Lower leg skin (tissue), 3 donors: ENCODE results near the gene FOXQ1.

Experiments
- POLR2A ChIP-seq, 2 donors: fragments of 450-650 bp; IDR thresholded peaks; one replicate each; pipeline ENCODE4 v1.6.1; 2016 to 2017; ENCODE audit warnings: antibody characterized with exemption in 2 of 2, mild to moderate bottlenecking in 1 of 2, moderate library complexity in 1 of 2
- TF ChIP-seq, protein P1 (sequence below), 3 donors: fragments of 450-650 bp; IDR thresholded peaks; one replicate each; pipeline ENCODE4 v1.5.1; 2016; ENCODE audit warnings: antibody characterized with exemption in 3 of 3, mild to moderate bottlenecking in 3 of 3, moderate library complexity in 2 of 3

DNA sequence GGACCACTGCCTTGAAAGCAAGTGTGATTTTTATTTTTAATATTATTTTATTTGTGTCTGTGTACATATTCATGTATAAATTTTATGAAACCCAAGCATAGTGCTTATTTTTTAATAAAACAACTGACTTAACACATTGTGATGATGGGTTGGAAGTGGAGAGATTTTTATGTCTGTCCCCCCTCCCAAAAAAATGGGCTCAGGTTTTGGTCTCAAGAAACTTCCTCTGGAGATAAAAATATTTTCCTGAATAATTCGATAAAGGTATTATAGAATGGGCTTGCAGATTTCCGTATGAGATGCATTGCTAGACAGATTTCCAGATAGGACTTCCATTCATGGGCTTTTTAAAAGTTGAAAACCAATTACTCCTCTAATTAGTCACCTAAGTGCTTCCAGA is 2.7 kb downstream of the FOXQ1 start:
- TF ChIP-seq POLR2A (IDR thresholded peaks at IDR 0.05) = no peak
- TF ChIP-seq, protein P1, sequence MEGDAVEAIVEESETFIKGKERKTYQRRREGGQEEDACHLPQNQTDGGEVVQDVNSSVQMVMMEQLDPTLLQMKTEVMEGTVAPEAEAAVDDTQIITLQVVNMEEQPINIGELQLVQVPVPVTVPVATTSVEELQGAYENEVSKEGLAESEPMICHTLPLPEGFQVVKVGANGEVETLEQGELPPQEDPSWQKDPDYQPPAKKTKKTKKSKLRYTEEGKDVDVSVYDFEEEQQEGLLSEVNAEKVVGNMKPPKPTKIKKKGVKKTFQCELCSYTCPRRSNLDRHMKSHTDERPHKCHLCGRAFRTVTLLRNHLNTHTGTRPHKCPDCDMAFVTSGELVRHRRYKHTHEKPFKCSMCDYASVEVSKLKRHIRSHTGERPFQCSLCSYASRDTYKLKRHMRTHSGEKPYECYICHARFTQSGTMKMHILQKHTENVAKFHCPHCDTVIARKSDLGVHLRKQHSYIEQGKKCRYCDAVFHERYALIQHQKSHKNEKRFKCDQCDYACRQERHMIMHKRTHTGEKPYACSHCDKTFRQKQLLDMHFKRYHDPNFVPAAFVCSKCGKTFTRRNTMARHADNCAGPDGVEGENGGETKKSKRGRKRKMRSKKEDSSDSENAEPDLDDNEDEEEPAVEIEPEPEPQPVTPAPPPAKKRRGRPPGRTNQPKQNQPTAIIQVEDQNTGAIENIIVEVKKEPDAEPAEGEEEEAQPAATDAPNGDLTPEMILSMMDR (IDR thresholded peaks at IDR 0.05) = no peak
